ENCODE results near the gene TMC2. TPM values are rescaled to one million over a fixed set of nuclear protein-coding genes. Genes with fewer than 3 reads are reported as not detected.

The TMC2 gene
- total and polyA plus RNA-seq, 2 of the 8 experiments (the other 6 are each of a cell fraction or from before 2014, with no cell fraction given) = not detected

- TF ChIP-seq GTF2F1 (IDR thresholded peaks at IDR 0.05; ENCODE audit: borderline replicate concordance, low read depth, low read length) (no peak), BACH1 (IDR thresholded peaks at IDR 0.05; ENCODE audit: low read length) (no peak), POLR2AphosphoS5 (IDR thresholded peaks at IDR 0.05; ENCODE audit: low read depth, low read length) (peak; percentile 75; the same call in 1 of the 2 replicates), BCL11A (IDR thresholded peaks at IDR 0.05; ENCODE audit: low read depth in 2 of 2, low read length in 2 of 2) (no peak), RAD21 (IDR thresholded peaks at IDR 0.05 in 1 of 2, conservative IDR thresholded peaks at IDR 0.05 in 1 of 2; ENCODE audit: low read depth in 2 of 2, low read length in 2 of 2) (no peak), SIN3A (conservative IDR thresholded peaks at IDR 0.05 in 1 of 2, IDR thresholded peaks at IDR 0.05 in 1 of 2; ENCODE audit: low read depth in 1 of 2, low read length in 2 of 2) (peak in 1 of 2 experiments; percentile 13; a peak in 1 of 4 replicates), POLR2A (IDR thresholded peaks at IDR 0.05; ENCODE audit: control extremely low read depth in 1 of 2, low read depth in 2 of 2, low read length in 2 of 2) (peak in 1 of 2 experiments; percentile 16; a peak in 1 of 3 replicates)
Observed at GRCh38 chr20:2652724-2653555, 116.6 kb downstream of the TMC2 start (continued).

All from H1 (cell line).